Testis (tissue), 3 donors: ENCODE measurements around the gene BTG2. TPM values are rescaled to one million over a fixed set of nuclear protein-coding genes. Genes with fewer than 3 reads are reported as not detected.

Experiments used
- DNase-seq: peaks from one replicate; pipeline ENCODE4 v3.0.0-alpha.2; 2019
- H3K27ac ChIP-seq, 2 donors: fragments of 200-600 bp; sonication (generic); one replicate each; pipeline ENCODE4 v1.5.1; 2019
- H3K27me3 ChIP-seq: fragments of 200-600 bp; sonication (generic); one replicate; pipeline ENCODE4 v1.5.1; 2019
- H3K36me3 ChIP-seq: fragments of 200-600 bp; sonication (generic); one replicate; pipeline ENCODE4 v1.5.1; 2017; ENCODE audit warnings: low read depth; ENCODE audit errors: missing control alignments
- H3K4me1 ChIP-seq: fragments of 200-600 bp; sonication (generic); one replicate; pipeline ENCODE4 v1.5.1; 2019
- H3K4me3 ChIP-seq, 2 donors: fragments of 200-600 bp; sonication (generic); one replicate each; pipeline ENCODE4 v1.5.1; 2017 to 2019
- H3K9me3 ChIP-seq: fragments of 200-600 bp; sonication (generic); one replicate; pipeline ENCODE4 v1.5.1; 2017
- POLR2A ChIP-seq: fragments of 450-650 bp; IDR thresholded peaks from one replicate; pipeline ENCODE4 v1.6.1; 2017; ENCODE audit warnings: antibody characterized with exemption, mild to moderate bottlenecking, moderate library complexity
- WGBS, 2 donors: methylation state at CpG; one replicate each; pipeline ENCODE4 v1.1.5; 2018; 5-methylcytosine and 5-hydroxymethylcytosine counted together
- intact Hi-C: fragments of 100-400 bp; cut with DNase I; formaldehyde crosslinking; loops from one replicate; pipeline ENCODE4 v1.15.1; 2023; ENCODE audit warnings: low total_unique reads
- polyA plus RNA-seq: library from polyadenylated mRNA; stranded (reverse); fragments of 350-450 nt; fragmentation: Illumina TruSeq; extraction: RNeasy Lipid Tissue Mini Kit (QIAGEN cat#74804); gene quantifications from one replicate; pipeline ENCODE4 v1.2.3, GENCODE V29; 2014; ENCODE audit warnings: low read depth, low replicate concordance; ENCODE audit not compliant: insufficient read depth
- total RNA-seq, 2 donors: library from RNA; depleted of rRNA; stranded (reverse); fragments of >200 nt; gene quantifications; one replicate each; pipeline ENCODE4 v1.2.3, GENCODE V29; 2016
- TF ChIP-seq, protein P1 (sequence below), 3 experiments: fragments of 450-650 bp in 2 of 3; fragments of 200-600 bp in 1 of 3; sonication (generic) in 1 of 3; IDR thresholded peaks; one replicate each; pipeline ENCODE4 v1.5.1; 2016 to 2019; ENCODE audit warnings: antibody characterized with exemption in 3 of 3, mild to moderate bottlenecking in 2 of 3, moderate library complexity in 1 of 3

Gene BTG2
- total and polyA plus RNA-seq, 3 donors from 2014 or later, result 14.5 to 25.4 (median 23.8) TPM

DNA sequence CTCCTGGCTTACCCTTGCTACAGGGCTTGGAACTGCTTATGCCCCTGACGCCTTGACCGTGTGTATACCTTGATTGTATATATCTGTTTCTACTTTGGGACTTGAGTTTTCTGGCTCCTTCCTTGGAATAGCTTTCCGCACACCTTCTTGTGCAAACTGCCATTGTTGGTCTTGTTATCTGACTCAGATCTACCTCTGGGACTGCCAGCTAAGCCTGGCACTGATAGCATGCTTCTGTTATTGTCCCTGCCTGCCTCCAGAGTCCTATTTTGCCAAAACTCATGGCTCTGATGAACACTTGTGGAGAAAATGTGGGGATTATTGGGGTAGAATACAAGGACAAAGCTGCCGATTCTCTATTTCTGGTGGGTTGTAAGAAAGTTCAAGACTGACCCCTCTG lies 30.2 kb downstream of the BTG2 start:
- no peak overlapping the region for H3K27ac ChIP-seq
- no peak for DNase-seq

DNA sequence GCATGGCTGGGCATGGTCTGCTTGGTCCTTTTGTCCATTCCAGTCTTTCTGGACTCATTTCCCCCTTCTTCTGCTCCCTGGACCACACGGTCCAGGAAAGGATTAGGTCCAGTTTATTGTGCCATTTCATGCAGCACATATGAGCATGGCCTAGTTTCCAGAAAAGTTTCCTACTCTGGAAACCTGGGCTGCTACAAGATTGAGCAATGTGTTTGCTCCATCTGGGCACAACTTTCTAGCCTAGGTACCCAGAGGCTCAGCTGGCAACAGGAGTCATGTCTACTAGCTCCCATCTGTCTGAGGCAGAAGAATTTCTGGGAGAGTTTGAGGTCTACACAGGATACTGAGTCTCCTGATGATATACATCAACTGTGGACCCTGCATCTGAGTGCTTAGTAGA lies 30.8 kb downstream of the BTG2 start:
- H3K27me3 ChIP-seq, result no peaks in the 10 kb centered on the region
- 67 to 68% methylated on average over 1 of the region's 1 CpG for WGBS, 2 donors
- DNase-seq, result no peak
- H3K4me1 ChIP-seq, result peaks cover 21% of the 10 kb centered on the region
- no peak overlapping the region for H3K4me3 ChIP-seq
- no peaks in the 10 kb centered on the region for H3K9me3 ChIP-seq
- TF ChIP-seq, protein P1, sequence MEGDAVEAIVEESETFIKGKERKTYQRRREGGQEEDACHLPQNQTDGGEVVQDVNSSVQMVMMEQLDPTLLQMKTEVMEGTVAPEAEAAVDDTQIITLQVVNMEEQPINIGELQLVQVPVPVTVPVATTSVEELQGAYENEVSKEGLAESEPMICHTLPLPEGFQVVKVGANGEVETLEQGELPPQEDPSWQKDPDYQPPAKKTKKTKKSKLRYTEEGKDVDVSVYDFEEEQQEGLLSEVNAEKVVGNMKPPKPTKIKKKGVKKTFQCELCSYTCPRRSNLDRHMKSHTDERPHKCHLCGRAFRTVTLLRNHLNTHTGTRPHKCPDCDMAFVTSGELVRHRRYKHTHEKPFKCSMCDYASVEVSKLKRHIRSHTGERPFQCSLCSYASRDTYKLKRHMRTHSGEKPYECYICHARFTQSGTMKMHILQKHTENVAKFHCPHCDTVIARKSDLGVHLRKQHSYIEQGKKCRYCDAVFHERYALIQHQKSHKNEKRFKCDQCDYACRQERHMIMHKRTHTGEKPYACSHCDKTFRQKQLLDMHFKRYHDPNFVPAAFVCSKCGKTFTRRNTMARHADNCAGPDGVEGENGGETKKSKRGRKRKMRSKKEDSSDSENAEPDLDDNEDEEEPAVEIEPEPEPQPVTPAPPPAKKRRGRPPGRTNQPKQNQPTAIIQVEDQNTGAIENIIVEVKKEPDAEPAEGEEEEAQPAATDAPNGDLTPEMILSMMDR (IDR thresholded peaks at IDR 0.05), result no peak
- no peak for TF ChIP-seq POLR2A
- no peak overlapping the region for H3K27ac ChIP-seq
- intact Hi-C loops, result no loop called here
- H3K36me3 ChIP-seq, result no peaks in the 10 kb centered on the region

More for the DNA sequence above, 30.2 kb downstream of the BTG2 start:
- no peak overlapping the region for H3K4me3 ChIP-seq
- TF ChIP-seq, protein P1 (IDR thresholded peaks at IDR 0.05), result no peak
- TF ChIP-seq POLR2A, result no peak
- intact Hi-C loops, result no loop called here
- peaks cover 21% of the 10 kb centered on the region for H3K4me1 ChIP-seq
- whole genome bisulfite sequencing, 2 donors, result 86 to 95% methylated on average over 4 of the region's 4 CpGs
- no peaks in the 10 kb centered on the region for H3K9me3 ChIP-seq
- no peaks in the 10 kb centered on the region for H3K36me3 ChIP-seq
- no peaks in the 10 kb centered on the region for H3K27me3 ChIP-seq

- DNase-seq, result peak; percentile 86
- Histone ChIP-seq H3K27ac (peak overlapping the region; percentile 29 to 39), H3K36me3 (no peaks in the 10 kb centered on the region), H3K4me3 (no peak overlapping the region), H3K27me3 (no peaks in the 10 kb centered on the region), H3K9me3 (no peaks in the 10 kb centered on the region), H3K4me1 (peaks cover 24% of the 10 kb centered on the region)
- WGBS, 2 donors, result 32 to 37% methylated on average over 18 of the region's 18 CpGs
- intact Hi-C loops, result no loop called here
- TF ChIP-seq POLR2A, result no peak
- TF ChIP-seq, protein P1 (IDR thresholded peaks at IDR 0.05), result peak; percentile 77 to 89 (median 86)
Measured at GRCh38 chr1:203338335-203339036, 33.2 kb downstream of the BTG2 start.

GRCh38 chr1:203340112-203340790 lies 34.9 kb downstream of the BTG2 start:
- H3K27me3 ChIP-seq, result no peaks in the 10 kb centered on the region
- TF ChIP-seq POLR2A, result no peak
- TF ChIP-seq, protein P1 (IDR thresholded peaks at IDR 0.05), result peak; percentile 78 to 83 (median 83)
- intact Hi-C loops, result loop anchor here (5.0 to 10.0 kb wide), 2 partner anchors 68 to 145 kb away; no protein-coding TSS in a partner anchor
- DNase-seq, result peak; percentile 84
- no peaks in the 10 kb centered on the region for H3K9me3 ChIP-seq
- no peak overlapping the region for H3K4me3 ChIP-seq
- peak overlapping the region; percentile 39 to 51 for H3K27ac ChIP-seq
- WGBS, 2 donors, result 33 to 41% methylated on average over 7 of the region's 7 CpGs
- H3K4me1 ChIP-seq, result peaks cover 24% of the 10 kb centered on the region
- H3K36me3 ChIP-seq, result no peaks in the 10 kb centered on the region
